Activated CD4-positive, CD25-positive, alpha-beta regulatory T cell treated with anti-CD3 and anti-CD28 coated beads, Interleukin-2, amount 50 U/mL, for 72 hours (primary cell): Measurements from ENCODE around the gene SIN3A.
A peak's percentile ranks its signal among the peaks of the same experiment; 100 is the strongest.

Experiments
- DNase-seq: peaks from one replicate; pipeline ENCODE4 v3.0.0; 2021

The SIN3A gene

GRCh38 chr15:75369897-75370581 is 81.5 kb downstream of the SIN3A start:
- DNase-seq = no peak

- DNase-seq = no peak
Observed at GRCh38 chr15:75368689-75369239, 82.7 kb downstream of the SIN3A start.

- peak; percentile 95 for DNase-seq
Observed at GRCh38 chr15:75367913-75368688, 83.4 kb downstream of the SIN3A start, which contains the start of gene MAN2C1. TSS of gene MAN2C1 (minus strand) at chr15:75368607. CDS start at chr15:75368583, 24 bp downstream.

GRCh38 chr15:75367406-75367912 is 84.0 kb downstream of the SIN3A start:
- no peak for DNase-seq

GRCh38 chr15:75367006-75367405 is 84.5 kb downstream of the SIN3A start:
- DNase-seq = no peak

- no peak for DNase-seq
Observed at GRCh38 chr15:75366163-75366562, 85.3 kb downstream of the SIN3A start.

GRCh38 chr15:75364881-75365280 is 86.6 kb downstream of the SIN3A start:
- no peak for DNase-seq

GRCh38 chr15:75363786-75364185 is 87.7 kb downstream of the SIN3A start:
- DNase-seq = no peak

GRCh38 chr15:75362642-75363249 is 88.7 kb downstream of the SIN3A start:
- no peak for DNase-seq

- no peak for DNase-seq
Observed at GRCh38 chr15:75361989-75362641, 89.4 kb downstream of the SIN3A start.

GRCh38 chr15:75361361-75361988 is 90.0 kb downstream of the SIN3A start:
- DNase-seq = no peak

- no peak for DNase-seq
Observed at GRCh38 chr15:75360856-75361255, 90.6 kb downstream of the SIN3A start.

GRCh38 chr15:75360391-75360790 is 91.1 kb downstream of the SIN3A start:
- DNase-seq = no peak

GRCh38 chr15:75359537-75360250 is 91.8 kb downstream of the SIN3A start:
- DNase-seq = no peak

- DNase-seq = no peak
Observed at GRCh38 chr15:75358771-75359536, 92.5 kb downstream of the SIN3A start.

GRCh38 chr15:75357976-75358673 is 93.4 kb downstream of the SIN3A start:
- DNase-seq = no peak

- no peak for DNase-seq
Observed at GRCh38 chr15:75356517-75356916, 95.0 kb downstream of the SIN3A start.

- no peak for DNase-seq
Observed at GRCh38 chr15:75356006-75356405, 95.5 kb downstream of the SIN3A start.

- DNase-seq = no peak
Observed at GRCh38 chr15:75355369-75355768, 96.1 kb downstream of the SIN3A start.

GRCh38 chr15:75354454-75354853 is 97.0 kb downstream of the SIN3A start:
- no peak for DNase-seq
